ENCODE data around the gene TMPRSS11B.
"Not testable (repeated sequence)": the region's sequence is repeated elsewhere in the genome, so short reads cannot be mapped to it uniquely, and the experiment has no call there.

TMPRSS11B gene

DNA sequence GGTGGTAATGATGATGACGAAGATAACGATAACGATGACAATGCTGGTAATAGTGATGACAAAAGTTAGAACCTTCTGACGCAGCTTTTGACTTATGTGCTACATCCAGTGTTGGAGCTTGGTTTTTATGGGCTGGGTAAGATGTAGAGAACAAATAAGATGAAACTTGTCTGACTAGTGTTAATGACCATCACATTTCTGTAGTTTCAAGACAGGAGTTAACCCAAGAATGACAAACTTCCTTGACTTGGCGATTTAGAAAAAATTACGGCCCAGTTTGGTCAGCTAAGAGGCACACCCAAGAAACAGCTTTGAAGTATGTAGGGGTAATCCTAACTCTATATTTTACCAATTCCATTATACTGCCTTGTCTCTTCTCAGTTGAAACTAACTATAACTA is at the start of gene TMPRSS11B:
Gene TMPRSS11B, minus strand, starts transcription at position 101 of the 400 bp plus-strand sequence. CDS start 136 bp downstream, outside the sequence.
- TF ChIP-seq POLR2A (IDR thresholded peaks at IDR 0.05; ENCODE audit: low read depth, low read length): no peak
- no peak for DNase-seq (ENCODE audit: insufficient read length, low spot score)
- FAIRE-seq: no peak

- DNase-seq (ENCODE audit: insufficient read length, low spot score) (no peak), FAIRE-seq (no peak)
- no peak for TF ChIP-seq POLR2A (IDR thresholded peaks at IDR 0.05; ENCODE audit: low read depth, low read length)
These were observed 45.8 kb upstream of the TMPRSS11B start for GRCh38 chr4:68291256-68291655.

- no peak for FAIRE-seq
- no peak for TF ChIP-seq POLR2A (IDR thresholded peaks at IDR 0.05; ENCODE audit: low read depth, low read length)
- DNase-seq (ENCODE audit: insufficient read length, low spot score): no peak
These were observed 42.9 kb upstream of the TMPRSS11B start for GRCh38 chr4:68288393-68288740.

GRCh38 chr4:68287704-68288392 is 42.4 kb upstream of the TMPRSS11B start:
- FAIRE-seq: no peak
- DNase-seq (ENCODE audit: insufficient read length, low spot score): no peak
- TF ChIP-seq POLR2A (IDR thresholded peaks at IDR 0.05; ENCODE audit: low read depth, low read length): no peak

DNA sequence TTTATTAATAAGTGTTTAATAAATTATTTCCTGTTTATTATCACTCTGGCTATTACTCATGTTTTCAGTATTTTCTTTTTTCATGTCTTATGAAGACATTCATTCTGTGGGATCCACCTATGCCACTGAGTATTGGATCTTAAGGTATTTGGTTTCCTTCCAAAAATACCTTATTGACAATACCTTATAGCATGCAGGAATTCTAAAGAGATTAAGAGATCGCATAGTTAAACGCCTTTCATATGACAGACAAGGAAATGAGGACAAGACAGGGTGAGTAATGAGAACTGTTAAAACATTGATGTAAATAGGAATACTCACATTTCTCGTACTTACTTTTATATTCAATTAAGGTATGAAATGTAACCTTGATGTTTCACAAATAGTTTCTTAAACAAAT is 38.2 kb upstream of the TMPRSS11B start:
- no peak for FAIRE-seq

GRCh38 chr4:68283095-68283494 is 37.6 kb upstream of the TMPRSS11B start:
- DNase-seq (ENCODE audit: insufficient read length, low spot score): no peak
- TF ChIP-seq POLR2A (IDR thresholded peaks at IDR 0.05; ENCODE audit: low read depth, low read length): no peak
- no peak for FAIRE-seq

More for the DNA sequence above, 38.2 kb upstream of the TMPRSS11B start:
- DNase-seq (ENCODE audit: insufficient read length, low spot score): no peak
- TF ChIP-seq POLR2A (IDR thresholded peaks at IDR 0.05; ENCODE audit: low read depth, low read length): no peak

GRCh38 chr4:68281796-68282740 is 36.6 kb upstream of the TMPRSS11B start:
- not testable (repeated sequence) for DNase-seq (ENCODE audit: insufficient read length, low spot score); FAIRE-seq

- TF ChIP-seq POLR2A (IDR thresholded peaks at IDR 0.05; ENCODE audit: low read depth, low read length): no peak
- DNase-seq (ENCODE audit: insufficient read length, low spot score) (no peak), FAIRE-seq (no peak)
These were observed 32.5 kb upstream of the TMPRSS11B start for GRCh38 chr4:68278029-68278428.

- no peak for FAIRE-seq
These were observed 32.1 kb upstream of the TMPRSS11B start for GRCh38 chr4:68277627-68278026.

DNA sequence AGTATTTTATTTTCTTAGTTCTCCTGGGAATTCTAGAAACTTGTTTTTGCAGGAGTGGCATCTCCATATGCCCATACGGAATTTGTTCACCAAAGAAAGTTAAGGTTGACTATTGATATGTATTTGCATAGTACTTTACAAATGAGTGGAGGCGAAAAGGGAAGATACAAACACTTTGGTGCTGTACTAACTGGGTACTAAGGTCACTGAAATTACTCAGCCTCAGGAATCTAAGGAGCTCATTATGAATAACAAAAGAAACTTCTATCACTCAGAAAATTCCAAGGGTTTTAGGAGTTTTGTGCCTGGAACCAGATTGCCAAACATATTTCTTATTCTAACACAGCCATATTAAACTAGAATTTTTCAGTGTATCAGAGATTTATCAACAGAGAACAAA is 27.4 kb upstream of the TMPRSS11B start:
- no peak for DNase-seq (ENCODE audit: insufficient read length, low spot score)
- no peak for TF ChIP-seq POLR2A (IDR thresholded peaks at IDR 0.05; ENCODE audit: low read depth, low read length)
- no peak for FAIRE-seq

More at GRCh38 chr4:68277627-68278026, 32.1 kb upstream of the TMPRSS11B start:
- DNase-seq (ENCODE audit: insufficient read length, low spot score): no peak
- TF ChIP-seq POLR2A (IDR thresholded peaks at IDR 0.05; ENCODE audit: low read depth, low read length): no peak

DNA sequence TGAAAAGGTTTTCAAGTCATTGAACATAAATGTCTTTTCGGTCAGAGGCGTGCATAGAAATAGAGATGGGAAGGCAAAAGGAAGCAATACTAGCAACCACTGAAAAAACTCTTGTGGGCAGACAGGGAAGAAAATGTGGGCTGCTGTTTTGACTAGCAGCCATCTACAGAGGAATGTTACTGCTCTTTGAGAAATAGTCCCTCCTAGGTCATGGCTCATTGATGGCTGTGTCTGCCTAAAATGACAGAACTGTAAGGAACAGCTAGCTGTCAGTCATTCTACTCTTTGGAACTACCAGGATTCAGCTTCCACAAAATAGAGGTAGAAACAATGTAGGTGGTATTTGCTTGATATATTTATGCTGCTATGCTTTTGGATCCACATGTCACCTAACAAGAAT is 26.9 kb upstream of the TMPRSS11B start:
- DNase-seq (ENCODE audit: insufficient read length, low spot score) (no peak), FAIRE-seq (peak; percentile 6)
- TF ChIP-seq POLR2A (IDR thresholded peaks at IDR 0.05; ENCODE audit: low read depth, low read length): no peak

- no peak for TF ChIP-seq POLR2A (IDR thresholded peaks at IDR 0.05; ENCODE audit: low read depth, low read length)
- no peak for DNase-seq (ENCODE audit: insufficient read length, low spot score)
- no peak for FAIRE-seq
These were observed 26.4 kb upstream of the TMPRSS11B start for GRCh38 chr4:68271851-68272357.

DNA sequence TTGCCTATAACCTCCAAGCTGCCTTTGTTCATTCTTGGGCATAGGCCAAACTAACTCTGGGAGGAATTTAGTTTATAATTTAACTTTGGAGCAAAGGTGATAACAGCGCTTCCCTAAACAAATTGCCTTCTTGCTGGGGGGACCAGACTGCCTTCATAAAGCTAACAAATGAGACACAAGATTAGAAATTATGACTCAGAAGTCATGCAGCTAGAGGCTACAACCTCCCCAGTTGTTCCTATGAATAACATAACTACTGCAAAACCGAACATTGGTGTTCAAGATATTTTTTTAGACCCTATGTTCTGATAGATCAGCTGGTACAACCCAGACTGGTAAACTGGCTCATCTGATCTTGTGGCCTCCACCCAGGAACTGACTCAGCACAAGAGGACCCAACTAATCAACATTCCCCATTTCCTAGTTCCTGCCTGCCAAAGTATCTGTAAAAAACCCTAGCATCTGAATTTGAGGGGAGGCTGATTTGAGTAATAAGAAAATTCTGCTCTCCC is 22.0 kb upstream of the TMPRSS11B start:
- TF ChIP-seq POLR2A (IDR thresholded peaks at IDR 0.05; ENCODE audit: low read depth, low read length): no peak
- DNase-seq (ENCODE audit: insufficient read length, low spot score): no peak
- no peak for FAIRE-seq

DNA sequence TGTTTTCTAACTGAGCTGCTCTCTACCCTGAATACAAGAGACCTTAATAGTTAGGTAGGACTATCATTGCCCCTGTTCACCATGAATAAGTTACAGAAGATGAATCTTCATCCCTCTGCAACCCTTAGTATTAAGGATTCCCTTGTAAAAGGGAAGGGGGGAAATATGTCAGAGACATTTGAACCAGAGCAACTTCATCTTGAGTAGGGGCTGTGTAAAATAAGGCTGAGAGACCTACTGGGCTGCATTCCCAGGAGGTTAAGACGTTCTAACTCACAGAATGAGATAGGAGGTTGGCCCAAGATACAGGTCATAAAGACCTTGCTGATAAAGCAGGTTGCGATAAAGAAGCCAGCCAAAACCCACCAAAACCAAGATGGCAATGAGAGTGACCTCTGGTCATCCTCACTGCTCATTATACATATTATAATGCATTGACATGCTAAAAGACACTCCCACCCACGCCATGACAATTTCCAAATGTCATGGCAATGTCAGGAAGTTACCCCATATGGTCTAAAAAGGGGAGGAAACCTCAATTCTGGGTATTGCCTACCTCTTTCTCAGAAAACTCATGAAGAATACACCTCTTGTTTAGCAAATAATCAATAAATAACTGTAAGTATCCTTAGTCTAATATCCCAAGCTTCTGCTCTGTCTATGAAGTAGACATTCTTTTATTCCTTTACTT is 19.5 kb upstream of the TMPRSS11B start:
- TF ChIP-seq POLR2A (IDR thresholded peaks at IDR 0.05; ENCODE audit: low read depth, low read length): no peak
- FAIRE-seq: no peak
- no peak for DNase-seq (ENCODE audit: insufficient read length, low spot score)
